GM12891 (cell line): ENCODE data around the gene CTNNA3.

ENCODE experiments used
- POLR2A ChIP-seq: IDR thresholded peaks from 2 replicates; pipeline ENCODE4 v1.6.1; 2011; ENCODE audit warnings: low read depth, low read length, control low read depth
- POLR2AphosphoS5 ChIP-seq: IDR thresholded peaks from 2 replicates; pipeline ENCODE4 v1.6.1; 2011; ENCODE audit warnings: low read depth, low read length, control low read depth
- SPI1 ChIP-seq: IDR thresholded peaks from 2 replicates; pipeline ENCODE4 v1.6.1; 2011; ENCODE audit warnings: low read depth, low read length, control low read depth
- TAF1 ChIP-seq: IDR thresholded peaks from 2 replicates; pipeline ENCODE4 v1.6.1; 2011; ENCODE audit warnings: low read depth, low read length, control low read depth

- TF ChIP-seq POLR2AphosphoS5 (no peak), POLR2A (no peak), TAF1 (no peak), SPI1 (no peak)
Measured at GRCh38 chr10:65993451-65993850, 1702.5 kb downstream of the CTNNA3 start.
